GM23248 (cell line): Measurements from ENCODE around the gene PLCL2. TPM values are rescaled to one million over a fixed set of nuclear protein-coding genes. Genes with fewer than 3 reads are reported as not detected.

Experiments used
- DNase-seq: peaks from one replicate; pipeline ENCODE4 v3.0.0-alpha.2; 2015
- H2AFZ ChIP-seq: fragments of 200-600 bp; sonication (generic); 2 replicates; pipeline ENCODE4 v1.6.1; 2016; ENCODE audit warnings: antibody characterized with exemption
- H3F3A ChIP-seq: fragments of 200-600 bp; sonication (generic); 2 replicates; pipeline ENCODE4 v1.6.1; 2016; ENCODE audit warnings: mild to moderate bottlenecking, antibody characterized with exemption, mixed run types; ENCODE audit not compliant: insufficient read depth
- H3K27ac ChIP-seq: fragments of 200-600 bp; sonication (generic); 2 replicates; pipeline ENCODE4 v1.5.1; 2016; ENCODE audit warnings: mild to moderate bottlenecking
- H3K27me3 ChIP-seq: fragments of 200-600 bp; sonication (generic); replicated peaks from 2 replicates; pipeline ENCODE4 v1.6.1; 2016; ENCODE audit warnings: mild to moderate bottlenecking; ENCODE audit not compliant: insufficient read depth
- H3K36me3 ChIP-seq: fragments of 200-600 bp; sonication (generic); 2 replicates; pipeline ENCODE4 v1.6.1; 2016; ENCODE audit warnings: low read depth, mild to moderate bottlenecking
- H3K4me1 ChIP-seq: fragments of 200-600 bp; sonication (generic); 2 replicates; pipeline ENCODE4 v1.6.1; 2016; ENCODE audit warnings: mild to moderate bottlenecking; ENCODE audit not compliant: insufficient read depth
- H3K4me2 ChIP-seq: fragments of 200-600 bp; sonication (generic); one replicate; pipeline ENCODE4 v1.6.1; 2016; ENCODE audit warnings: mild to moderate bottlenecking; ENCODE audit not compliant: unreplicated experiment
- H3K4me3 ChIP-seq: fragments of 200-600 bp; sonication (generic); 2 replicates; pipeline ENCODE4 v1.5.1; 2016; ENCODE audit warnings: mild to moderate bottlenecking
- H3K79me2 ChIP-seq: fragments of 200-600 bp; sonication (generic); 2 replicates; pipeline ENCODE4 v1.6.1; 2016; ENCODE audit warnings: mild to moderate bottlenecking; ENCODE audit not compliant: insufficient read depth
- H3K9ac ChIP-seq: fragments of 200-600 bp; sonication (generic); 2 replicates; pipeline ENCODE4 v1.6.1; 2016; ENCODE audit warnings: mild to moderate bottlenecking
- H3K9me2 ChIP-seq: fragments of 200-600 bp; sonication (generic); 2 replicates; pipeline ENCODE4 v1.6.1; 2016; ENCODE audit warnings: mixed run types, mild to moderate bottlenecking, moderate library complexity; ENCODE audit not compliant: insufficient read depth
- H3K9me3 ChIP-seq: fragments of 200-600 bp; sonication (generic); one replicate; pipeline ENCODE4 v1.6.1; 2017; ENCODE audit warnings: low read depth
- H4K20me1 ChIP-seq: fragments of 200-600 bp; sonication (generic); 2 replicates; pipeline ENCODE4 v1.6.0; 2016; ENCODE audit not compliant: insufficient read depth
- EZH2 ChIP-seq: fragments of 200-600 bp; sonication (generic); IDR thresholded peaks from 2 replicates; pipeline ENCODE4 v1.6.1; 2018; ENCODE audit warnings: antibody characterized with exemption, mild to moderate bottlenecking; ENCODE audit not compliant: insufficient read depth, poor library complexity, severe bottlenecking
- EZH2phosphoT487 ChIP-seq: fragments of 200-600 bp; sonication (generic); IDR thresholded peaks from 2 replicates; pipeline ENCODE4 v1.6.1; 2018; ENCODE audit warnings: antibody characterized with exemption, moderate library complexity, mild to moderate bottlenecking, low read depth; ENCODE audit not compliant: insufficient read depth
- WGBS, 2 experiments: methylation state at CpG; one replicate each; pipeline ENCODE4 v1.1.6; 2015 to 2017; ENCODE audit warnings: low lambda C conversion rate in 2 of 2, low coverage in 1 of 2; ENCODE audit errors: missing lambda C conversion rate in 2 of 2; 5-methylcytosine and 5-hydroxymethylcytosine counted together
- in situ Hi-C: fragments of 300-500 bp; cut with MboI; formaldehyde crosslinking; loops from 2 replicates; pipeline ENCODE4 v1.15.0; 2020
- polyA plus RNA-seq: library from polyadenylated mRNA; unstranded; fragments of >200 nt; fragmentation: Nextera tagmentation; extraction: Ambion mirVana; gene quantifications from 2 replicates; pipeline ENCODE4 v1.2.1, GENCODE V29; 2016
- total RNA-seq: library from RNA; depleted of rRNA; stranded (reverse); fragments of >200 nt; shearing (Covaris generic); gene quantifications from 2 replicates; pipeline ENCODE4 v1.2.3, GENCODE V29; 2014

PLCL2 gene
- total and polyA plus RNA-seq, 2 experiments from 2014 or later = 1.4 to 5.1 TPM

GRCh38 chr3:17006132-17006852, 121.5 kb downstream of the PLCL2 start:
- no peaks in the 10 kb centered on the region for H3K36me3 ChIP-seq

GRCh38 chr3:17007284-17007683, 122.5 kb downstream of the PLCL2 start:
- Histone ChIP-seq H3K9me2 (no peaks in the 10 kb centered on the region), H3K79me2 (no peaks in the 10 kb centered on the region), H3F3A (no peaks in the 10 kb centered on the region), H3K9me3 (no peaks in the 10 kb centered on the region), H4K20me1 (no peaks in the 10 kb centered on the region), H3K9ac (no peak overlapping the region), H3K4me3 (no peak overlapping the region), H3K4me2 (no peak overlapping the region), H2AFZ (no peak overlapping the region), H3K36me3 (no peaks in the 10 kb centered on the region), H3K27me3 (no peaks in the 10 kb centered on the region), H3K27ac (no peak overlapping the region), H3K4me1 (no peaks in the 10 kb centered on the region)
- 80 to 95% methylated on average over 1 of the region's 1 CpG for WGBS, 2 experiments
- no peak for TF ChIP-seq EZH2
- TF ChIP-seq EZH2phosphoT487 = no peak
- DNase-seq = no peak
- in situ Hi-C loops = no loop called here

More at GRCh38 chr3:17006132-17006852, 121.5 kb downstream of the PLCL2 start:
- no peaks in the 10 kb centered on the region for H3K4me1 ChIP-seq
- H3K4me2 ChIP-seq = no peak overlapping the region
- no peaks in the 10 kb centered on the region for H3K79me2 ChIP-seq
- no peaks in the 10 kb centered on the region for H3K9me3 ChIP-seq
- 20 to 32% methylated on average over 2 of the region's 2 CpGs for WGBS, 2 experiments
- H3K27me3 ChIP-seq = no peaks in the 10 kb centered on the region
- no peaks in the 10 kb centered on the region for H3K9me2 ChIP-seq
- no peak overlapping the region for H3K27ac ChIP-seq
- DNase-seq = peak; percentile 10
- no peaks in the 10 kb centered on the region for H3F3A ChIP-seq
- H3K9ac ChIP-seq = no peak overlapping the region
- H4K20me1 ChIP-seq = no peaks in the 10 kb centered on the region
- TF ChIP-seq EZH2phosphoT487 (no peak), EZH2 (no peak)
- no peak overlapping the region for H2AFZ ChIP-seq
- in situ Hi-C loops = no loop called here
- no peak overlapping the region for H3K4me3 ChIP-seq

GRCh38 chr3:17009826-17010225, 125.1 kb downstream of the PLCL2 start:
- 85 to 93% methylated on average over 5 of the region's 5 CpGs for WGBS, 2 experiments
- Histone ChIP-seq H3K4me1 (no peaks in the 10 kb centered on the region; the same call in 1 of the 2 replicates), H3K9me3 (no peaks in the 10 kb centered on the region), H3K9me2 (no peaks in the 10 kb centered on the region), H3K36me3 (no peaks in the 10 kb centered on the region), H3F3A (no peaks in the 10 kb centered on the region), H3K4me2 (no peak overlapping the region), H3K4me3 (no peak overlapping the region), H3K9ac (no peak overlapping the region), H4K20me1 (no peaks in the 10 kb centered on the region), H3K27me3 (no peaks in the 10 kb centered on the region), H2AFZ (no peak overlapping the region), H3K27ac (no peak overlapping the region), H3K79me2 (no peaks in the 10 kb centered on the region)
- no peak for DNase-seq
- TF ChIP-seq EZH2 (no peak), EZH2phosphoT487 (no peak)
- in situ Hi-C loops = no loop called here

- Histone ChIP-seq H3K4me1 (no peaks in the 10 kb centered on the region; the same call in 1 of the 2 replicates), H3F3A (no peaks in the 10 kb centered on the region), H3K36me3 (no peaks in the 10 kb centered on the region), H3K27ac (no peak overlapping the region), H2AFZ (no peak overlapping the region), H3K4me2 (no peak overlapping the region), H3K79me2 (no peaks in the 10 kb centered on the region), H4K20me1 (no peaks in the 10 kb centered on the region), H3K27me3 (no peaks in the 10 kb centered on the region), H3K4me3 (no peak overlapping the region), H3K9me2 (no peaks in the 10 kb centered on the region), H3K9ac (no peak overlapping the region), H3K9me3 (no peaks in the 10 kb centered on the region)
- TF ChIP-seq EZH2phosphoT487 (no peak), EZH2 (no peak)
- in situ Hi-C loops = no loop called here
- no peak for DNase-seq
- WGBS, 2 experiments = 96 to 97% methylated on average over 10 of the region's 10 CpGs
Observed at GRCh38 chr3:17011728-17012338, 127.1 kb downstream of the PLCL2 start.

GRCh38 chr3:17013050-17013449, 128.3 kb downstream of the PLCL2 start:
- H3K9me3 ChIP-seq = no peaks in the 10 kb centered on the region
- in situ Hi-C loops = no loop called here
- no peak overlapping the region for H3K4me2 ChIP-seq
- no peaks in the 10 kb centered on the region for H4K20me1 ChIP-seq
- H2AFZ ChIP-seq = no peak overlapping the region
- DNase-seq = peak; percentile 5
- 94 to 100% methylated on average over 2 of the region's 2 CpGs for WGBS, 2 experiments
- TF ChIP-seq EZH2 (no peak), EZH2phosphoT487 (no peak)
- no peaks in the 10 kb centered on the region for H3K27me3 ChIP-seq
- H3K27ac ChIP-seq = no peak overlapping the region
- no peaks in the 10 kb centered on the region for H3K9me2 ChIP-seq
- H3K4me1 ChIP-seq = no peaks in the 10 kb centered on the region; the same call in 1 of the 2 replicates
- H3K4me3 ChIP-seq = no peak overlapping the region
- H3K36me3 ChIP-seq = no peaks in the 10 kb centered on the region
- H3F3A ChIP-seq = no peaks in the 10 kb centered on the region
- H3K9ac ChIP-seq = no peak overlapping the region
- H3K79me2 ChIP-seq = no peaks in the 10 kb centered on the region
